Stimulated activated effector memory CD8-positive, alpha-beta T cell treated with anti-CD3 and anti-CD28 coated beads, Interleukin-12 subunit alpha, Interleukin-12 subunit beta, amount 100 ng/mL, for 72 hours (primary cell): ENCODE measurements around the gene CD8B.

Experiments
- ATAC-seq: fragments of 150-1000 bp; cut with Tn5 transposase; 2 replicates; pipeline ENCODE4 v1.10.0; 2021
- DNase-seq, 2 donors: peaks; one replicate each; pipeline ENCODE4 v3.0.0; 2021 to 2022; ENCODE audit warnings: low spot score in 2 of 2
- H3K27ac Mint-ChIP-seq: one replicate; pipeline ENCODE4 v1.8.0; 2022; ENCODE audit warnings: mild to moderate bottlenecking, mixed read lengths
- H3K36me3 Mint-ChIP-seq: one replicate; pipeline ENCODE4 v1.8.0; 2022; ENCODE audit warnings: mild to moderate bottlenecking, mixed read lengths
- H3K4me1 Mint-ChIP-seq: one replicate; pipeline ENCODE4 v1.8.0; 2022; ENCODE audit warnings: mixed read lengths
- H3K4me3 Mint-ChIP-seq: one replicate; pipeline ENCODE4 v1.8.0; 2022; ENCODE audit warnings: mild to moderate bottlenecking, mixed read lengths
- H3K9me3 Mint-ChIP-seq: one replicate; pipeline ENCODE4 v1.8.0; 2022; ENCODE audit warnings: mixed read lengths

CD8B gene

GRCh38 chr2:86791573-86791972, 70.1 kb downstream of the CD8B start:
- ATAC-seq (no peak), DNase-seq (peak in 1 of 2 donors; percentile 70)
- Mint-ChIP-seq H3K9me3 (peaks cover 13% of the 10 kb centered on the region), H3K36me3 (peaks cover 56% of the 10 kb centered on the region), H3K4me3 (peak overlapping the region; percentile 83), H3K4me1 (peaks cover 59% of the 10 kb centered on the region), H3K27ac (peak overlapping the region; percentile 88)

GRCh38 chr2:86790676-86791572, 70.8 kb downstream of the CD8B start, which contains the start of gene CD8A:
TSS of gene CD8A (minus strand) at chr2:86790913. CDS start at chr2:86790825, 88 bp downstream.
- peak within 1 kb of the TSS; percentile 88 for H3K27ac Mint-ChIP-seq
- H3K9me3 Mint-ChIP-seq = peaks cover 6% of the 10 kb centered on the region
- H3K4me3 Mint-ChIP-seq = peak within 1 kb of the TSS; percentile 83
- peaks cover 65% of the 10 kb centered on the region for H3K4me1 Mint-ChIP-seq
- peaks cover 63% of the 10 kb centered on the region for H3K36me3 Mint-ChIP-seq
- peak; percentile 62 for ATAC-seq
- DNase-seq = peak; percentile 61 to 91

GRCh38 chr2:86790134-86790675, 71.5 kb downstream of the CD8B start:
- peaks cover 70% of the 10 kb centered on the region for H3K36me3 Mint-ChIP-seq
- DNase-seq (peak; percentile 34 to 77), ATAC-seq (no peak)
- peak overlapping the region; percentile 83 for H3K4me3 Mint-ChIP-seq
- H3K4me1 Mint-ChIP-seq = peaks cover 69% of the 10 kb centered on the region
- H3K27ac Mint-ChIP-seq = peak overlapping the region; percentile 88
- peaks cover 3% of the 10 kb centered on the region for H3K9me3 Mint-ChIP-seq

GRCh38 chr2:86789687-86790133, 72.0 kb downstream of the CD8B start:
- ATAC-seq (no peak), DNase-seq (no peak)
- Mint-ChIP-seq H3K4me3 (peak overlapping the region; percentile 83), H3K36me3 (peaks cover 75% of the 10 kb centered on the region), H3K4me1 (peaks cover 69% of the 10 kb centered on the region), H3K27ac (peak overlapping the region; percentile 88), H3K9me3 (no peaks in the 10 kb centered on the region)

- H3K27ac Mint-ChIP-seq = peak overlapping the region; percentile 88
- ATAC-seq (no peak), DNase-seq (peak; percentile 45 to 78)
- H3K4me1 Mint-ChIP-seq = peaks cover 69% of the 10 kb centered on the region
- H3K9me3 Mint-ChIP-seq = no peaks in the 10 kb centered on the region
- peak overlapping the region; percentile 83 for H3K4me3 Mint-ChIP-seq
- peaks cover 81% of the 10 kb centered on the region for H3K36me3 Mint-ChIP-seq
These were observed 72.6 kb downstream of the CD8B start for GRCh38 chr2:86788881-86789686.

GRCh38 chr2:86788165-86788564, 73.5 kb downstream of the CD8B start:
- H3K9me3 Mint-ChIP-seq = no peaks in the 10 kb centered on the region
- peaks cover 82% of the 10 kb centered on the region for H3K36me3 Mint-ChIP-seq
- DNase-seq = no peak
- H3K27ac Mint-ChIP-seq = peak overlapping the region; percentile 88
- ATAC-seq = no peak
- H3K4me3 Mint-ChIP-seq = peak overlapping the region; percentile 83
- peaks cover 69% of the 10 kb centered on the region for H3K4me1 Mint-ChIP-seq

- DNase-seq (no peak), ATAC-seq (no peak)
- Mint-ChIP-seq H3K4me1 (peaks cover 70% of the 10 kb centered on the region), H3K27ac (peak overlapping the region; percentile 88), H3K4me3 (peak overlapping the region; percentile 83), H3K9me3 (no peaks in the 10 kb centered on the region), H3K36me3 (peaks cover 82% of the 10 kb centered on the region)
These were observed 74.0 kb downstream of the CD8B start for GRCh38 chr2:86787736-86788135.

- H3K36me3 Mint-ChIP-seq = peaks cover 82% of the 10 kb centered on the region
- peaks cover 69% of the 10 kb centered on the region for H3K4me1 Mint-ChIP-seq
- DNase-seq (peak; percentile 50 to 90), ATAC-seq (peak; percentile 81)
- peak overlapping the region; percentile 83 for H3K4me3 Mint-ChIP-seq
- H3K9me3 Mint-ChIP-seq = no peaks in the 10 kb centered on the region
- peak overlapping the region; percentile 97 for H3K27ac Mint-ChIP-seq
These were observed 75.6 kb downstream of the CD8B start for GRCh38 chr2:86786001-86786536.

GRCh38 chr2:86785456-86785855, 76.2 kb downstream of the CD8B start:
- Mint-ChIP-seq H3K36me3 (peaks cover 76% of the 10 kb centered on the region), H3K4me3 (peak overlapping the region; percentile 83), H3K4me1 (peaks cover 65% of the 10 kb centered on the region)

GRCh38 chr2:86783615-86784339, 77.9 kb downstream of the CD8B start:
- Mint-ChIP-seq H3K27ac (peak overlapping the region; percentile 79), H3K4me1 (peaks cover 62% of the 10 kb centered on the region), H3K36me3 (peaks cover 59% of the 10 kb centered on the region), H3K9me3 (no peaks in the 10 kb centered on the region), H3K4me3 (peak overlapping the region; percentile 83)
- DNase-seq (no peak), ATAC-seq (peak; percentile 42)

More at GRCh38 chr2:86785456-86785855, 76.2 kb downstream of the CD8B start:
- Mint-ChIP-seq H3K9me3 (no peaks in the 10 kb centered on the region), H3K27ac (peak overlapping the region; percentile 97)
- peak; percentile 82 for ATAC-seq
- peak; percentile 55 to 89 for DNase-seq

GRCh38 chr2:86782748-86783147, 78.9 kb downstream of the CD8B start:
- ATAC-seq = no peak

GRCh38 chr2:86781363-86781762, 80.3 kb downstream of the CD8B start:
- Mint-ChIP-seq H3K4me1 (peaks cover 49% of the 10 kb centered on the region), H3K36me3 (peaks cover 35% of the 10 kb centered on the region), H3K27ac (no peak overlapping the region), H3K9me3 (no peaks in the 10 kb centered on the region), H3K4me3 (no peak overlapping the region)
- no peak for ATAC-seq
- DNase-seq = no peak

More at GRCh38 chr2:86782748-86783147, 78.9 kb downstream of the CD8B start:
- Mint-ChIP-seq H3K4me1 (peaks cover 55% of the 10 kb centered on the region), H3K27ac (peak overlapping the region; percentile 40), H3K9me3 (no peaks in the 10 kb centered on the region), H3K36me3 (peaks cover 48% of the 10 kb centered on the region), H3K4me3 (no peak overlapping the region)
- DNase-seq = no peak

- peaks cover 35% of the 10 kb centered on the region for H3K4me1 Mint-ChIP-seq
- H3K9me3 Mint-ChIP-seq = no peaks in the 10 kb centered on the region
- ATAC-seq (no peak), DNase-seq (no peak)
- H3K36me3 Mint-ChIP-seq = peaks cover 31% of the 10 kb centered on the region
- no peak overlapping the region for H3K27ac Mint-ChIP-seq
- no peak overlapping the region for H3K4me3 Mint-ChIP-seq
These were observed 81.7 kb downstream of the CD8B start for GRCh38 chr2:86779971-86780370.

GRCh38 chr2:86778957-86779356, 82.7 kb downstream of the CD8B start:
- peaks cover 25% of the 10 kb centered on the region for H3K4me1 Mint-ChIP-seq
- no peaks in the 10 kb centered on the region for H3K9me3 Mint-ChIP-seq
- no peak overlapping the region for H3K27ac Mint-ChIP-seq

More at GRCh38 chr2:86778957-86779356, 82.7 kb downstream of the CD8B start:
- Mint-ChIP-seq H3K4me3 (no peak overlapping the region), H3K36me3 (peaks cover 31% of the 10 kb centered on the region)
- no peak for DNase-seq
- ATAC-seq = no peak
